PC-3 (cell line): ENCODE measurements around the gene UBTF. TPM values are rescaled to one million over a fixed set of nuclear protein-coding genes. Genes with fewer than 3 reads are reported as not detected.

ENCODE experiments used
- ATAC-seq: fragments of 200-7000 bp; cut with Tn5 transposase; 2 replicates; pipeline ENCODE4 v1.9.1; 2020; ENCODE audit warnings: mild to moderate bottlenecking, moderate library complexity
- Bru-seq: library from RNA; stranded (reverse); fragments of 400-500 nt; gene quantifications from one replicate; lab custom pipeline; 2021; lab: Mats Ljungman, UMichigan
- BruChase-seq, 2 experiments: library from RNA; stranded (reverse); fragments of 400-500 nt; gene quantifications; one replicate each; lab custom pipeline; 2021; lab: Mats Ljungman, UMichigan
- BruUV-seq: library from RNA; stranded (reverse); fragments of 400-500 nt; replicated peaks from 2 replicates; lab custom pipeline; 2021; lab: Mats Ljungman, UMichigan
- CTCF ChIA-PET: fragments of 300-600 bp; sonication (Branson Sonifier 250); formaldehyde crosslinking; loops from one replicate; lab custom pipeline; 2022; ENCODE audit warnings: antibody characterized with exemption; lab: Charles Lee
- POLR2A ChIA-PET: fragments of 300-600 bp; sonication (Branson Sonifier 250); formaldehyde crosslinking; loops from one replicate; lab custom pipeline; 2022; ENCODE audit warnings: antibody characterized with exemption; ENCODE audit not compliant: unreplicated experiment; lab: Charles Lee
- DNase-seq: peaks from one replicate; pipeline ENCODE4 v3.0.0-alpha.2; 2015
- H2AFZ ChIP-seq: fragments of 300-600 bp; sonication (generic); 2 replicates; pipeline ENCODE4 v1.6.0; 2016; ENCODE audit warnings: antibody characterized with exemption, low read length
- H3F3A ChIP-seq: fragments of 300-600 bp; sonication (generic); one replicate; pipeline ENCODE4 v1.6.0; 2017; ENCODE audit warnings: antibody characterized with exemption, low read length, control low read depth, mild to moderate bottlenecking; ENCODE audit not compliant: unreplicated experiment
- H3K27ac ChIP-seq: fragments of 300-600 bp; sonication (generic); 2 replicates; pipeline ENCODE4 v1.5.1; 2016; ENCODE audit warnings: mild to moderate bottlenecking, low read length
- H3K27me3 ChIP-seq: fragments of 300-600 bp; sonication (generic); 2 replicates; pipeline ENCODE4 v1.6.1; 2016; ENCODE audit warnings: low read length, mixed read lengths
- H3K36me3 ChIP-seq: fragments of 300-600 bp; sonication (generic); 2 replicates; pipeline ENCODE4 v1.6.1; 2016; ENCODE audit warnings: low read depth, mixed run types, low read length, mixed read lengths
- H3K4me1 ChIP-seq: fragments of 300-600 bp; sonication (generic); 2 replicates; pipeline ENCODE4 v1.5.1; 2016; ENCODE audit warnings: low read length; ENCODE audit not compliant: insufficient read depth
- H3K4me2 ChIP-seq: fragments of 300-600 bp; sonication (generic); 2 replicates; pipeline ENCODE4 v1.6.0; 2016; ENCODE audit warnings: low read length
- H3K4me3 ChIP-seq: fragments of 300-600 bp; sonication (generic); 2 replicates; pipeline ENCODE4 v1.5.1; 2016; ENCODE audit warnings: mild to moderate bottlenecking, low read length, mixed read lengths
- H3K79me2 ChIP-seq: fragments of 300-600 bp; sonication (generic); 2 replicates; pipeline ENCODE4 v1.6.1; 2017; ENCODE audit warnings: low read length, mixed read lengths
- H3K9ac ChIP-seq: fragments of 300-600 bp; sonication (generic); 2 replicates; pipeline ENCODE4 v1.6.0; 2016; ENCODE audit warnings: mild to moderate bottlenecking, low read length
- H3K9me2 ChIP-seq: fragments of 300-600 bp; sonication (generic); replicated peaks from 2 replicates; pipeline ENCODE4 v1.6.1; 2016; ENCODE audit warnings: mixed run types, low read length, mixed read lengths
- H3K9me3 ChIP-seq: fragments of 300-600 bp; sonication (generic); 2 replicates; pipeline ENCODE4 v1.6.1; 2016; ENCODE audit warnings: low read length, mixed read lengths
- H4K20me1 ChIP-seq: fragments of 300-600 bp; sonication (generic); 2 replicates; pipeline ENCODE4 v1.6.1; 2016; ENCODE audit warnings: low read length, mixed read lengths
- CTCF ChIP-seq: fragments of 300-600 bp; sonication (generic); conservative IDR thresholded peaks from 2 replicates; pipeline ENCODE4 v1.5.1; 2017; ENCODE audit warnings: antibody characterized with exemption, low read depth, mild to moderate bottlenecking, low read length
- EZH2 ChIP-seq: fragments of 300-600 bp; sonication (generic); IDR thresholded peaks from one replicate; pipeline ENCODE4 v1.6.1; 2017; ENCODE audit warnings: antibody characterized with exemption, mild to moderate bottlenecking, low read length; ENCODE audit not compliant: unreplicated experiment
- EZH2phosphoT487 ChIP-seq: fragments of 300-600 bp; sonication (generic); IDR thresholded peaks from 2 replicates; pipeline ENCODE4 v1.6.1; 2018; ENCODE audit warnings: mild to moderate bottlenecking, antibody characterized with exemption, low read length, borderline replicate concordance
- intact Hi-C: fragments of 100-400 bp; cut with micrococcal nuclease; formaldehyde crosslinking; loops from 2 replicates; pipeline ENCODE4 v1.9.0; 2023
- long read RNA-seq: library from polyadenylated mRNA; unstranded; transcript quantifications from one replicate; pipeline ENCODE4 v2.0.0, GENCODE V29; 2021; ENCODE audit not compliant: unreplicated experiment
- total RNA-seq: library from RNA; depleted of rRNA; stranded (reverse); fragments of >200 nt; gene quantifications from 2 replicates; pipeline ENCODE4 v1.2.3, GENCODE V29; 2014; rRNA removed

Gene UBTF
- total RNA-seq (139 and 183 TPM in 2 replicates), Bru-seq, nascent RNA (percentile 91 among the genes with signal in this experiment), BruChase-seq, experiment 1, labeled RNA remaining after a 6-hour chase (percentile 97 among the genes with signal in this experiment), BruChase-seq, experiment 2, labeled RNA remaining after a 2-hour chase (percentile 94 among the genes with signal in this experiment)
- long read RNA-seq, full-length matches to known transcripts: 133 of 275 reads
- long read RNA-seq, partial matches to known transcripts: 62 of 275 reads
- long read RNA-seq, other reads (novel, unspliced or antisense): 80 of 275 reads

- H3K79me2 ChIP-seq: peaks cover 62% of the 10 kb centered on the region
These were observed at the start of gene UBTF for GRCh38 chr17:44219616-44220212. UBTF (minus strand) TSS chr17:44219675; CDS start chr17:44218229, 1,446 bp downstream.

GRCh38 chr17:44268709-44269534 is 49.4 kb upstream of the UBTF start:
- Histone ChIP-seq H4K20me1 (no peaks in the 10 kb centered on the region), H3K9me3 (no peaks in the 10 kb centered on the region), H3K27ac (no peak overlapping the region), H3K4me3 (no peak overlapping the region), H3K9ac (no peak overlapping the region), H3K27me3 (no peaks in the 10 kb centered on the region), H3K4me1 (no peaks in the 10 kb centered on the region), H3K36me3 (no peaks in the 10 kb centered on the region), H2AFZ (no peak overlapping the region), H3K79me2 (no peaks in the 10 kb centered on the region), H3K9me2 (no peaks in the 10 kb centered on the region), H3F3A (no peaks in the 10 kb centered on the region), H3K4me2 (no peak overlapping the region)
- ATAC-seq: no peak
- DNase-seq: no peak
- ChIA-PET POLR2A (no interaction called here), CTCF (no interaction called here)
- no TSS peak for BruUV-seq
- intact Hi-C loops: no loop called here
- no peak for TF ChIP-seq EZH2phosphoT487
- TF ChIP-seq CTCF: no peak
- no peak for TF ChIP-seq EZH2

More at GRCh38 chr17:44219616-44220212, at the start of gene UBTF:
- CTCF ChIA-PET: interaction anchor here (0.5 to 1.0 kb wide), 5 partner anchors 73 to 125 kb away, joined by 3 to 7 read pairs (median 4); no protein-coding TSS in a partner anchor
- intact Hi-C loops: no loop called here
- no peak for TF ChIP-seq CTCF
- TF ChIP-seq EZH2phosphoT487: no peak
- no peak for TF ChIP-seq EZH2
- ATAC-seq (peak; percentile 2), DNase-seq (peak; percentile 59)
- Histone ChIP-seq H3K9me3 (no peaks in the 10 kb centered on the region), H3K4me2 (peak within 1 kb of the TSS; percentile 94), H3K4me3 (peak within 1 kb of the TSS; percentile 95), H3F3A (peaks cover 10% of the 10 kb centered on the region), H2AFZ (peak within 1 kb of the TSS; percentile 46), H3K4me1 (peaks cover 42% of the 10 kb centered on the region), H3K27ac (peak within 1 kb of the TSS; percentile 72), H3K27me3 (no peaks in the 10 kb centered on the region), H4K20me1 (no peaks in the 10 kb centered on the region), H3K9me2 (no peaks in the 10 kb centered on the region), H3K9ac (peak within 1 kb of the TSS; percentile 97), H3K36me3 (peaks cover 26% of the 10 kb centered on the region)
- BruUV-seq: no TSS peak
- POLR2A ChIA-PET: interaction anchor here (0.6 kb wide), 2 partner anchors 14 to 97 kb away, joined by 3 to 10 read pairs; no protein-coding TSS in a partner anchor
